HG02759 (cell line): ENCODE data around the gene MBP.

ENCODE experiments used
- ATAC-seq: cut with Tn5 transposase; IDR thresholded peaks from one replicate; pipeline ENCODE4 v1.9.1; 2021; ENCODE audit warnings: mild to moderate bottlenecking, moderate library complexity; ENCODE audit not compliant: unreplicated experiment

Gene MBP

GRCh38 chr18:77151033-77151771, 18.6 kb upstream of the MBP start:
- no peak for ATAC-seq

GRCh38 chr18:77150588-77150987, 18.0 kb upstream of the MBP start:
- no peak for ATAC-seq

GRCh38 chr18:77148289-77148688, 15.7 kb upstream of the MBP start:
- no peak for ATAC-seq

- no peak for ATAC-seq
Observed at GRCh38 chr18:77147418-77147852, 14.9 kb upstream of the MBP start.

- no peak for ATAC-seq
Observed at GRCh38 chr18:77146249-77147080, 13.9 kb upstream of the MBP start.

GRCh38 chr18:77145364-77145901, 12.8 kb upstream of the MBP start:
- no peak for ATAC-seq

GRCh38 chr18:77144451-77145118, 12.0 kb upstream of the MBP start:
- no peak for ATAC-seq

GRCh38 chr18:77144046-77144445, 11.5 kb upstream of the MBP start:
- ATAC-seq: no peak

GRCh38 chr18:77143196-77143595, 10.6 kb upstream of the MBP start:
- no peak for ATAC-seq

GRCh38 chr18:77141401-77142118, 9.0 kb upstream of the MBP start:
- no peak for ATAC-seq

GRCh38 chr18:77140439-77141109, 8.0 kb upstream of the MBP start:
- no peak for ATAC-seq

- no peak for ATAC-seq
Observed at GRCh38 chr18:77140030-77140429, 7.4 kb upstream of the MBP start.

GRCh38 chr18:77139619-77140018, 7.0 kb upstream of the MBP start:
- ATAC-seq: no peak

GRCh38 chr18:77138270-77138669, 5.7 kb upstream of the MBP start:
- no peak for ATAC-seq

GRCh38 chr18:77137851-77138250, 5.3 kb upstream of the MBP start:
- no peak for ATAC-seq

GRCh38 chr18:77136871-77137665, 4.5 kb upstream of the MBP start:
- ATAC-seq: no peak

GRCh38 chr18:77136076-77136718, 3.6 kb upstream of the MBP start:
- no peak for ATAC-seq

- ATAC-seq: no peak
Observed at GRCh38 chr18:77135339-77136075, 2.9 kb upstream of the MBP start.
